Esophagus mucosa (tissue), 1 donor: ENCODE data around the gene OR10H3. TPM values are rescaled to one million over a fixed set of nuclear protein-coding genes. Genes with fewer than 3 reads are reported as not detected.
A peak's percentile ranks its signal among the peaks of the same experiment; 100 is the strongest.
"Not testable (repeated sequence)": the region's sequence is repeated elsewhere in the genome, so short reads cannot be mapped to it uniquely, and the experiment has no call there.

ENCODE experiments used
- ATAC-seq: fragments of 200-7000 bp; cut with Tn5 transposase; one replicate; pipeline ENCODE4 v1.9.1; 2020
- total RNA-seq: library from RNA; stranded (reverse); gene quantifications from one replicate; pipeline ENCODE4 v1.2.4, GENCODE V29; 2023
- donor health status: DM: yes; HTN: yes; CAD: no.

OR10H3 gene
- total RNA-seq, 1 donor from 2014 or later = not detected

- ATAC-seq = peak; percentile 36
Observed at GRCh38 chr19:15779756-15780476, 42.1 kb downstream of the OR10H3 start.

DNA sequence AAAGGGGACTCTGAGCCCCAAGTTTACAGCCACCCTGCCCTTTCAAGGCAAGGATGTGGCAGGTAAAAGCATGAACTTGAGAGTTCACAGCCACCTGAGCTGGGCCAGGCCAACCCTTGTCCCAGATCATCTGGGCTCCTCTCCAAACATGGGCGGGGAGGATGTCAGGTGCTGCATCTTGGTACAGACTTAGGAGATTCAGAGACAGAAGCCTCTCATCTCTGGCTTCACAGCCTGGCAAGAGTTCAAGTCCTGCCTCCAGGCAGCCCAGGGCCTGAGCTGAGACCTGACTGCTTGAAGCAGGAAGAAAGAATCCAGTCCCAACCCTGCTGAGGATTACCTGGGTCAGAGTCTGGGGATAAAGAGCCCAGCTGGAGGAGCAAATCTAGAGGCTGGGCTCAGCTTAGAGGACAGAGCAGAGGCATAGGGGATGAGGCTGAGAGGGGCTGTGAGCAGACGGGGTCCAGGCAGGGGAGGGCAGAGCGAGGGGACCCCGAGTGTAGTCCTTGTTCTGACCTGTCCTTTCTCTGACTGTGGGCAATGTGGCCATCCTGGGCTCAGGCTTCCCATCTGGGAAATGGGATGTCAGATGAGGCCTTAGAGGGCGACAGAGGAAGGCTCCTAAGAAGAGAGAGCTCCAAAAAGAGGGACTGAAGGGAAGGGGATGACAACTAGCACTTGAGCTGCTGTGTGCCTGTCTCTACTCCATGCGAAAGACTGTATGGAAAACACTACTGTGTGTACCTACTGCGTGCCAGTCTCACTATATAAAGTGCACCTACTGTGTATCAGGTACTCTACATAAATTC, 43.0 kb downstream of the OR10H3 start:
- peak; percentile 75 for ATAC-seq

- ATAC-seq = no peak
Observed at GRCh38 chr19:15781661-15782060, 43.9 kb downstream of the OR10H3 start.

- ATAC-seq = no peak
Observed at GRCh38 chr19:15782211-15782610, 44.4 kb downstream of the OR10H3 start.

- not testable (repeated sequence) for ATAC-seq
Observed at GRCh38 chr19:15782896-15783295, 45.1 kb downstream of the OR10H3 start.

DNA sequence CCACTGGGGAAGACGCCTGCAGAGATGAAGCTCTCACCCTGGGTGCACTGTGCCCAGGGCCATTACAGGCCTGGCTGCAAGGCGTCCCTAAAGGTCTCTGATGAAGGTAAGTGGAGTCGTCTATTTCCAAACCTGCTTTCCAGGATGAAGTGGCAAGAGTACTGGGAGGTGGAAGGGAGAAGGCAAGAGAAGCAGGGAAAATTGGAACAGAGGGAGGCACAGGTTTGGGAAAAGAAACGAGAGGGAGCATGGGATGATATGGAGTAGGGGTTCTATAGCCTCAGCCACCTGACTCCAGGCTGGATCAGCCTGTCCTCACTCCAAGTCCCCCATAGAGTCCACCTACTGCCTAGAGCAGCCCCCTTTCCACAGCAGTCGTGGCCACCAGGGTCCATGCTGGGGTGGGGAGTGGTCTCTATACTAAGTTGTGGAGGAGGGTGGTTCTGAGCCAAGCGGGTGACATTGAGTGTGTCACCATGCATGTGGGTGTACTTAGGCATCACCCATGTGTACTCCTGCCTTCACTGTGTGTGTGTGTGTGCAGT, 49.9 kb downstream of the OR10H3 start, which contains the start of gene OR10H5:
Gene OR10H5, plus strand, starts transcription at position 51 of the 545 bp plus-strand sequence. CDS start 6,388 bp downstream, outside the sequence.
- ATAC-seq = no peak

- no peak for ATAC-seq
Observed at GRCh38 chr19:15788594-15789270, 50.9 kb downstream of the OR10H3 start.

GRCh38 chr19:15790096-15790495, 52.3 kb downstream of the OR10H3 start:
- ATAC-seq = peak; percentile 82

Other genes starting within 250 kb of the OR10H3 start
- gene CYP4F22, start 229.5 kb upstream of the OR10H3 start, total RNA-seq = 10.2 TPM
- gene CYP4F8, start 122.8 kb upstream of the OR10H3 start, total RNA-seq = not detected
- gene CYP4F3, start 97.1 kb upstream of the OR10H3 start, total RNA-seq = 34.8 TPM
- gene CYP4F12, start 64.9 kb upstream of the OR10H3 start, total RNA-seq = 31.5 TPM
- not detected for gene OR10H2, start 10.0 kb upstream of the OR10H3 start, total RNA-seq
- not detected for gene OR10H5, start 49.7 kb downstream of the OR10H3 start, total RNA-seq
- not detected for gene OR10H1, start 77.7 kb downstream of the OR10H3 start, total RNA-seq
- not detected for gene CYP4F2, start 160.1 kb downstream of the OR10H3 start, total RNA-seq
- gene CYP4F11, start 196.5 kb downstream of the OR10H3 start, total RNA-seq = 2.7 TPM
- gene OR10H4, start 211.0 kb downstream of the OR10H3 start, total RNA-seq = not detected